SK-N-SH treated with all-trans-retinoic acid at 6 μM for 48 hours (cell line): Measurements from ENCODE around the gene MYO1A.

ENCODE experiments used
- ATAC-seq: fragments of 200-7000 bp; cut with Tn5 transposase; 3 replicates; pipeline ENCODE4 v1.9.1; 2020; ENCODE audit warnings: mild to moderate bottlenecking, moderate library complexity
- ARNTL ChIP-seq: fragments of 450-650 bp; formaldehyde crosslinking; IDR thresholded peaks from 2 replicates; pipeline ENCODE4 v1.5.0; 2020; ENCODE audit warnings: low read depth, mild to moderate bottlenecking, moderate library complexity, borderline replicate concordance
- BACH2 ChIP-seq: fragments of 250-450 bp; sonication (Bioruptor Pico); IDR thresholded peaks from 2 replicates; pipeline ENCODE4 v1.9.0; 2021; ENCODE audit warnings: mild to moderate bottlenecking, borderline replicate concordance
- CREB5 ChIP-seq: fragments of 250-450 bp; sonication (Bioruptor Pico); IDR thresholded peaks from 2 replicates; pipeline ENCODE4 v1.5.1; 2020; ENCODE audit warnings: low read depth, mild to moderate bottlenecking, moderate library complexity
- CSDC2 ChIP-seq: fragments of 250-450 bp; sonication (Bioruptor Pico); IDR thresholded peaks from 2 replicates; pipeline ENCODE4 v1.5.0; 2020; ENCODE audit warnings: mild to moderate bottlenecking, moderate library complexity
- CSRNP3 ChIP-seq: fragments of 250-450 bp; sonication (Bioruptor Pico); IDR thresholded peaks from 2 replicates; pipeline ENCODE4 v1.5.1; 2021; ENCODE audit warnings: mild to moderate bottlenecking, moderate library complexity
- ESRRG ChIP-seq: fragments of 250-450 bp; sonication (Bioruptor Pico); IDR thresholded peaks from 2 replicates; pipeline ENCODE4 v1.6.1; 2021; ENCODE audit warnings: mild to moderate bottlenecking
- GLIS3 ChIP-seq: fragments of 250-450 bp; sonication (Bioruptor Pico); IDR thresholded peaks from 2 replicates; pipeline ENCODE4 v1.5.0; 2020; ENCODE audit warnings: mild to moderate bottlenecking, moderate library complexity
- ISL1 ChIP-seq: fragments of 250-450 bp; sonication (Bioruptor Pico); IDR thresholded peaks from 2 replicates; pipeline ENCODE4 v2.1.2; 2022; ENCODE audit warnings: mild to moderate bottlenecking, moderate library complexity
- OSR1 ChIP-seq: fragments of 250-450 bp; sonication (Bioruptor Pico); IDR thresholded peaks from 2 replicates; pipeline ENCODE4 v1.8.0; 2022; ENCODE audit warnings: moderate library complexity, mild to moderate bottlenecking, inconsistent platforms
- PATZ1 ChIP-seq: fragments of 250-450 bp; sonication (Bioruptor Pico); IDR thresholded peaks from 2 replicates; pipeline ENCODE4 v1.8.0; 2020; ENCODE audit warnings: mild to moderate bottlenecking, moderate library complexity, borderline replicate concordance
- POU6F1 ChIP-seq: fragments of 250-450 bp; sonication (Bioruptor Pico); IDR thresholded peaks from 2 replicates; pipeline ENCODE4 v1.8.0; 2021; ENCODE audit warnings: low read depth, mild to moderate bottlenecking, moderate library complexity, borderline replicate concordance
- RARB ChIP-seq: fragments of 250-450 bp; sonication (Bioruptor Pico); IDR thresholded peaks from 2 replicates; pipeline ENCODE4 v1.8.0; 2021; ENCODE audit warnings: mild to moderate bottlenecking, moderate library complexity
- SNAI2 ChIP-seq: fragments of 250-450 bp; sonication (Bioruptor Pico); IDR thresholded peaks from 2 replicates; pipeline ENCODE4 v1.5.0; 2020; ENCODE audit warnings: mild to moderate bottlenecking, moderate library complexity
- TCF4 ChIP-seq: fragments of 250-450 bp; sonication (Bioruptor Pico); IDR thresholded peaks from 2 replicates; pipeline ENCODE4 v1.8.0; 2021; ENCODE audit warnings: mild to moderate bottlenecking, moderate library complexity, borderline replicate concordance
- TOX ChIP-seq: fragments of 250-450 bp; sonication (Bioruptor Pico); IDR thresholded peaks from 2 replicates; pipeline ENCODE4 v1.8.0; 2021; ENCODE audit warnings: mild to moderate bottlenecking, moderate library complexity, borderline replicate concordance
- ZC3H10 ChIP-seq: fragments of 250-450 bp; sonication (Bioruptor Pico); IDR thresholded peaks from 2 replicates; pipeline ENCODE4 v1.5.1; 2021; ENCODE audit warnings: mild to moderate bottlenecking, moderate library complexity
- ZFP3 ChIP-seq: fragments of 250-450 bp; sonication (Bioruptor Pico); IDR thresholded peaks from 2 replicates; pipeline ENCODE4 v1.5.0; 2020; ENCODE audit warnings: mild to moderate bottlenecking, moderate library complexity
- ZFP30 ChIP-seq: fragments of 450-650 bp; formaldehyde crosslinking; IDR thresholded peaks from 2 replicates; pipeline ENCODE4 v1.5.0; 2022; ENCODE audit warnings: mild to moderate bottlenecking, moderate library complexity
- ZNF565 ChIP-seq: fragments of 450-650 bp; formaldehyde crosslinking; conservative IDR thresholded peaks from 2 replicates; pipeline ENCODE4 v1.5.0; 2020; ENCODE audit warnings: low read depth, mild to moderate bottlenecking, moderate library complexity
- ZNF8 ChIP-seq: fragments of 450-650 bp; formaldehyde crosslinking; IDR thresholded peaks from 2 replicates; pipeline ENCODE4 v1.5.0; 2020; ENCODE audit warnings: mild to moderate bottlenecking, moderate library complexity

The MYO1A gene

GRCh38 chr12:57047981-57048380 is 1.9 kb downstream of the MYO1A start (continued):
- TF ChIP-seq POU6F1 (no peak), ESRRG (CRISPR knock-in tag) (no peak), ZNF8 (CRISPR knock-in tag) (no peak), ZFP3 (CRISPR knock-in tag) (no peak), PATZ1 (CRISPR knock-in tag) (no peak), ZC3H10 (CRISPR knock-in tag) (no peak), SNAI2 (CRISPR knock-in tag) (no peak), BACH2 (no peak), ARNTL (CRISPR knock-in tag) (no peak), ISL1 (CRISPR knock-in tag) (no peak), GLIS3 (CRISPR knock-in tag) (no peak), CSDC2 (no peak), OSR1 (no peak)
- TF ChIP-seq, all 23 proteins: peak for 0

- no peak for ATAC-seq
- TF ChIP-seq ARNTL (CRISPR knock-in tag) (no peak), TOX (CRISPR knock-in tag) (no peak), TCF4 (no peak)
These were observed 2.7 kb downstream of the MYO1A start for GRCh38 chr12:57046947-57047890.

GRCh38 chr12:57046086-57046791 is 3.7 kb downstream of the MYO1A start:
- TF ChIP-seq ZNF565 (CRISPR knock-in tag) (no peak), ZFP30 (no peak), CREB5 (CRISPR knock-in tag) (no peak), CSRNP3 (CRISPR knock-in tag) (no peak), ESRRG (CRISPR knock-in tag) (no peak), CSDC2 (no peak), GLIS3 (CRISPR knock-in tag) (no peak), ZC3H10 (CRISPR knock-in tag) (no peak), POU6F1 (no peak), TOX (CRISPR knock-in tag) (no peak), RARB (CRISPR knock-in tag) (no peak)
- no peak for ATAC-seq
